ENCODE measurements around the gene CCDC92.

DNA sequence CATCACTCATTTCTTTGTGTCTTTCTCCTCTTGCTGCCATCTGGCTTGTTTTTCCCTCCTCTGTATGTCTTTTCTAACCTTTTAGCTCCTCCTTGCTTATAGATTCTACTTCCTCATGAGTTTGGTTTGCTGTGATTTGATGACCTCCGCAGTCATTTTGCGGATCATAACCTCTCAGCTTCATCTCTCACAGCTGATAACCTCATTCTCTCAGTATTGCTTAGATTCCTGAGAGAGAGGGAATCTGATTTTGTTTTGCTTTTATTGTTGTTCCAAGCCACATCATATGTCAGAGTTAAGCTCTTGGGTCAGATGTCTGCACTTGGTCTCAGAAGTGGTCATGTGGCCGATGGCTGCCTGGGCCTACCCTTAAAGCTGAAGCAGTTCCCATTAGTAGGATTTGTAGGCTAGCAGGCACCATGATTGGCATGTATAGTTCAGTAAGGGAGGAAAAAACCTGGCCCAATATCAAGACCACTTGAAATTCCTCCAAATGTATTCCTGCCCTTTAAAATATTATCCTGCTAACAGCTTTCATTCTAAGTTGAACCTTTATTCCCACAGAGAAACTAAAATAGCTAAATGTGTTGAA lies 13.8 kb upstream of the CCDC92 start:
- TF ChIP-seq, protein P1, sequence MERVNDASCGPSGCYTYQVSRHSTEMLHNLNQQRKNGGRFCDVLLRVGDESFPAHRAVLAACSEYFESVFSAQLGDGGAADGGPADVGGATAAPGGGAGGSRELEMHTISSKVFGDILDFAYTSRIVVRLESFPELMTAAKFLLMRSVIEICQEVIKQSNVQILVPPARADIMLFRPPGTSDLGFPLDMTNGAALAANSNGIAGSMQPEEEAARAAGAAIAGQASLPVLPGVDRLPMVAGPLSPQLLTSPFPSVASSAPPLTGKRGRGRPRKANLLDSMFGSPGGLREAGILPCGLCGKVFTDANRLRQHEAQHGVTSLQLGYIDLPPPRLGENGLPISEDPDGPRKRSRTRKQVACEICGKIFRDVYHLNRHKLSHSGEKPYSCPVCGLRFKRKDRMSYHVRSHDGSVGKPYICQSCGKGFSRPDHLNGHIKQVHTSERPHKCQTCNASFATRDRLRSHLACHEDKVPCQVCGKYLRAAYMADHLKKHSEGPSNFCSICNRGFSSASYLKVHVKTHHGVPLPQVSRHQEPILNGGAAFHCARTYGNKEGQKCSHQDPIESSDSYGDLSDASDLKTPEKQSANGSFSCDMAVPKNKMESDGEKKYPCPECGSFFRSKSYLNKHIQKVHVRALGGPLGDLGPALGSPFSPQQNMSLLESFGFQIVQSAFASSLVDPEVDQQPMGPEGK (CRISPR knock-in tag; IDR thresholded peaks at IDR 0.05; ENCODE audit: borderline replicate concordance) = no peak
- TF ChIP-seq ESRRG (CRISPR knock-in tag; IDR thresholded peaks at IDR 0.05) = no peak
- TF ChIP-seq ZFP3 (CRISPR knock-in tag; IDR thresholded peaks at IDR 0.05) = no peak
- TF ChIP-seq BACH2 (CRISPR knock-in tag; IDR thresholded peaks at IDR 0.05; ENCODE audit: borderline replicate concordance) = no peak
- TF ChIP-seq OSR1 (CRISPR knock-in tag; IDR thresholded peaks at IDR 0.05) = no peak
- TF ChIP-seq CSDC2 (CRISPR knock-in tag; IDR thresholded peaks at IDR 0.05) = no peak
- TF ChIP-seq ISL1 (CRISPR knock-in tag; IDR thresholded peaks at IDR 0.05) = no peak
- no peak for TF ChIP-seq TCF4 (CRISPR knock-in tag; IDR thresholded peaks at IDR 0.05; ENCODE audit: borderline replicate concordance)
- TF ChIP-seq ZNF565 (CRISPR knock-in tag; conservative IDR thresholded peaks at IDR 0.05; ENCODE audit: low read depth) = no peak
- no peak for TF ChIP-seq RARB (CRISPR knock-in tag; IDR thresholded peaks at IDR 0.05)
- TF ChIP-seq, protein P2, sequence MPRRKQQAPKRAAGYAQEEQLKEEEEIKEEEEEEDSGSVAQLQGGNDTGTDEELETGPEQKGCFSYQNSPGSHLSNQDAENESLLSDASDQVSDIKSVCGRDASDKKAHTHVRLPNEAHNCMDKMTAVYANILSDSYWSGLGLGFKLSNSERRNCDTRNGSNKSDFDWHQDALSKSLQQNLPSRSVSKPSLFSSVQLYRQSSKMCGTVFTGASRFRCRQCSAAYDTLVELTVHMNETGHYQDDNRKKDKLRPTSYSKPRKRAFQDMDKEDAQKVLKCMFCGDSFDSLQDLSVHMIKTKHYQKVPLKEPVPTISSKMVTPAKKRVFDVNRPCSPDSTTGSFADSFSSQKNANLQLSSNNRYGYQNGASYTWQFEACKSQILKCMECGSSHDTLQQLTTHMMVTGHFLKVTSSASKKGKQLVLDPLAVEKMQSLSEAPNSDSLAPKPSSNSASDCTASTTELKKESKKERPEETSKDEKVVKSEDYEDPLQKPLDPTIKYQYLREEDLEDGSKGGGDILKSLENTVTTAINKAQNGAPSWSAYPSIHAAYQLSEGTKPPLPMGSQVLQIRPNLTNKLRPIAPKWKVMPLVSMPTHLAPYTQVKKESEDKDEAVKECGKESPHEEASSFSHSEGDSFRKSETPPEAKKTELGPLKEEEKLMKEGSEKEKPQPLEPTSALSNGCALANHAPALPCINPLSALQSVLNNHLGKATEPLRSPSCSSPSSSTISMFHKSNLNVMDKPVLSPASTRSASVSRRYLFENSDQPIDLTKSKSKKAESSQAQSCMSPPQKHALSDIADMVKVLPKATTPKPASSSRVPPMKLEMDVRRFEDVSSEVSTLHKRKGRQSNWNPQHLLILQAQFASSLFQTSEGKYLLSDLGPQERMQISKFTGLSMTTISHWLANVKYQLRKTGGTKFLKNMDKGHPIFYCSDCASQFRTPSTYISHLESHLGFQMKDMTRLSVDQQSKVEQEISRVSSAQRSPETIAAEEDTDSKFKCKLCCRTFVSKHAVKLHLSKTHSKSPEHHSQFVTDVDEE (CRISPR knock-in tag; IDR thresholded peaks at IDR 0.05) = no peak
- no peak for TF ChIP-seq ARNTL (CRISPR knock-in tag; IDR thresholded peaks at IDR 0.05; ENCODE audit: borderline replicate concordance, low read depth)
- TF ChIP-seq, protein P3, sequence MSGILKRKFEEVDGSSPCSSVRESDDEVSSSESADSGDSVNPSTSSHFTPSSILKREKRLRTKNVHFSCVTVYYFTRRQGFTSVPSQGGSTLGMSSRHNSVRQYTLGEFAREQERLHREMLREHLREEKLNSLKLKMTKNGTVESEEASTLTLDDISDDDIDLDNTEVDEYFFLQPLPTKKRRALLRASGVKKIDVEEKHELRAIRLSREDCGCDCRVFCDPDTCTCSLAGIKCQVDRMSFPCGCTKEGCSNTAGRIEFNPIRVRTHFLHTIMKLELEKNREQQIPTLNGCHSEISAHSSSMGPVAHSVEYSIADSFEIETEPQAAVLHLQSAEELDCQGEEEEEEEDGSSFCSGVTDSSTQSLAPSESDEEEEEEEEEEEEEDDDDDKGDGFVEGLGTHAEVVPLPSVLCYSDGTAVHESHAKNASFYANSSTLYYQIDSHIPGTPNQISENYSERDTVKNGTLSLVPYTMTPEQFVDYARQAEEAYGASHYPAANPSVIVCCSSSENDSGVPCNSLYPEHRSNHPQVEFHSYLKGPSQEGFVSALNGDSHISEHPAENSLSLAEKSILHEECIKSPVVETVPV (CRISPR knock-in tag; IDR thresholded peaks at IDR 0.05) = no peak
